Endometrial microvascular endothelial cells (primary cell): Measurements from ENCODE around the gene SPI1. TPM values are rescaled to one million over a fixed set of nuclear protein-coding genes. Genes with fewer than 3 reads are reported as not detected.

ENCODE experiments used
- in situ Hi-C: cut with HindIII; loops from 2 replicates; pipeline ENCODE4 v1.10.0; 2017; ENCODE audit warnings: low sequenced_read_pairs, low pct_unique_long_range_greater_than_20kb; ENCODE audit errors: inconsistent ontology term
- total RNA-seq: library from RNA; depleted of rRNA; stranded (reverse); fragments of >200 nt; gene quantifications from one replicate; pipeline ENCODE4 v1.2.3, GENCODE V29; 2015; ENCODE audit errors: inconsistent ontology term

The SPI1 gene
- total RNA-seq, 1 donor from 2014 or later = not detected

DNA sequence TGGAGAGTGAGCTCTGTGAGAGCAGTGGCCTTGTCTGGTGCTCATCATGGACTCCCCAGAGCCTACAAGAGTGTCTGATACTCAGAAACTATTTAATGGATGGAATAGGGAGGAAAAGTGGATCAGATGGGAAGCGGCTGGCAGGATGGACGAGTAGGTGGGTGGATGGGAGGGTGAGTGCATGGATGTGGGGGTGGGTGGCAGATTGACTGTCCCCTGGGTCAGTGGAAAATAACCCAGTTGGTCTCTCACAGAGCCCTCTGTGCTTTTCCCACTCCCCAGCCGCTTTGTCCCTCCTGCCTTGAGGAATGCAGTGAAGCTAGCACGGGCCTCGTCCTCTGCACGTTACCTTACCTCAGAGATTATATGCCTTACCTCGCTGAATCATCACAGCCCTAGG is 5.9 kb downstream of the SPI1 start:
- in situ Hi-C loops = no loop called here

DNA sequence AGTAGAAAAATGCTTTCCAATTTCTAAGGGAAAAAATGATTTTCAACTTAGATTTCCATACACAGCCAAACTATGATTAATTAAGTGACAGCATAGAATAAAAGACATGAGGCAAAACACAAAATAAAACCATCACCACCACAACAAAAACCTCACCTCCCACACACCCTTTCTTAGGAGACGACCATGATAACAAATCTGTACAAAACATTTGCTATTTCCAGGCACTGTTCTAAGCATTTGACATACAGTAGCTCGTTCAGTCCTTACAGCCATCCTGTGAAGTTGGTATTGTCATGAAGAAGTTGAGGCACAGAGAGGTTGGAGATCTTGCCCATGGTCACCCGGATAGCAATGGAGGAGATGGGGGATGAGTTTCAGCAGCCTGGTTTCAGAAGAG is 8.7 kb downstream of the SPI1 start:
- in situ Hi-C loops = no loop called here

DNA sequence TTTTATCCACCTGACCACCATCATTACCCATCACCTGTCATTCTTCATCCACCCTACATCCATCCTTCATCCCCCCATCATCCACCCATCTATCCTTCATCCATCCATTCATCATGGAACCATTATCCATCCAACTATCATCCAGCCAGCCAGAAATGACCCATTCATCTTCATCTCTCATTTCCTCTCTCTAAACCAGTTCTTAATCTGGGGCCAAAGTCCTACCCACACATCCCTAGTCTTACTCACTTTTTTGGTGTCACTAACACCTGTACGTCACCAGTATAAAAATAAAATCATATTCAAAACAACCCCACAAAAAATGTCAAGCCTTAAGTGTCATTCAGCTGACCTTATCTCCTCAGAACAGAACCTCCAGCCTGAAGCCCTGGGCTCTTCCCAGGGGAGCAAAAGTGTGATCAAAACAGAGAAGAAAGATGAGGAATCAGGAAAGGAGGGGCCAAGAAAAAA is 12.3 kb downstream of the SPI1 start:
- in situ Hi-C loops = no loop called here

DNA sequence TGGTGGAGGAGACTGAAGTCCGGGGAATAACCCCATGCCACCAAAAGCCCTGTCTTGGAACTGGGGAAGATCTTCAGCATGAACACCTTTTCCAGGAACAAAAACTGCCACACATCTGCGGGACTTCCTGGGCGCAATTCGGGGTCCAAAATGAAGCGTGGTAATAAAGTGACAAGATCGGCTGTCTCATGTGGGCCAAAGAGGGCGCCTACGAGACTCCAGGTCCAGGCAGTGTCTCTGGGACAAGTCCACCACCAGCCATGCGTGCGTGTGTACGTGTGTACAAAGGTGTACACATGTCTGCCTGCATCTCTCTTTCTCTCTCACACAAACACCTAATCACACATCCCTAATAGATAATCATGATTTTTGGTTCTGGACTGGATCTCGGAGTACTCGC is 16.9 kb downstream of the SPI1 start:
- in situ Hi-C loops = no loop called here

DNA sequence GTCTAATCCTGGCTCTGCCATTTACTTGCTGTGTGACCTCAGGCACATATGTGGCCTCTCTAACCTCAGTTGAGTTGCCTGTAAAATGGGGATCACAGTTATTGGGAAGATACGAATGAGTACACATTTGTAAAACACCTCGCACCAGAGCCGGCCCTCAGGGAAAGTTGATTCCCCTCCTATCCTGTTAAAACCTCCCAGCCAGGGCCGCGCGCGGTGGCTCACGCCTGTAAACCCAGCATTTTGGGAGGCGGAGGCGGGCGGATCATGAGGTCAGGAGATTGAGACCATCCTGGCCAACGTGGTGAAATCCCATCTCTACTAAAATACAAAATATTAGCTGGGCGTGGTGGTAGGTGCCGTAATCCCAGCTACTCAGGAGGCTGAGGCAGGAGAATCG is 18.0 kb downstream of the SPI1 start:
- in situ Hi-C loops = no loop called here

DNA sequence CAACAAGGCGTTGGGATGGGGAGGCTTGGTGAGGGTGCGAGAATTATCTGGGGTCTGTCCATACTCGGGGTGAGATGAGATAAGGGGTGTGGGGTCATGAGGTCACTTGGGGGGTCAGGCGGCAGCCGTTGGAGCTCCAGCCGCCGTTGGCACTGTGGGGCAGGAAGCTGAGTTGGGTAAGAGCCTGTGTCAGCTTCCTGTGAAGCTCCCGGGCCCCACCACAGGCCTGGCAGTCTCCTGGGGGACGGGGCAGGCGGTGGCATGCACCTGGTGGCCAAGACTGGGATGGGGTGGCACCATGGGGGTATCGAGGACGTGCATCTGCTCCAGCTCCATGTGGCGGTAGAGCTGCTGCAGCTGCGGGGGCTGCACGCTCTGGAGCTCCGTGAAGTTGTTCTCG is 18.8 kb downstream of the SPI1 start:
- in situ Hi-C loops = no loop called here

DNA sequence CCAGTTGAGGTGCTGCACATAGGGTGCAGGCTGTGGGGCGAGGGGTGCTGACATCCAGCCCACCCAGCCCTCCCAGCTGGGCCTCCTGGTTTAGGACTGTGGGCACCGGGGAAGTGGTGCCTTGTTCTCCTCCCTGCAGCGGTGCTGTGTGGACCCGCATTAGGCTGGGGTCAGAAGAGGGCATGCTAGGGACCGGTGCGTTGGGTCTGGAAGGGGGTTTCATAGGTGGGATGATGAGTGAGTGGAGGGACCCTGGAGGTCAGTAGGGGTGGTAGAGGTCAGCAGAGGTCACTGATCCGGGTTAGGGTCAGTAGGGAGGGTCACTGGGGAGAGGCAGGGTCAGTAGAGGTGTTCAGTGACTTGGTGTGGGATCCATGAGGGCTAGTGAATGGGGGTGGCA is 19.2 kb downstream of the SPI1 start:
- in situ Hi-C loops = no loop called here

DNA sequence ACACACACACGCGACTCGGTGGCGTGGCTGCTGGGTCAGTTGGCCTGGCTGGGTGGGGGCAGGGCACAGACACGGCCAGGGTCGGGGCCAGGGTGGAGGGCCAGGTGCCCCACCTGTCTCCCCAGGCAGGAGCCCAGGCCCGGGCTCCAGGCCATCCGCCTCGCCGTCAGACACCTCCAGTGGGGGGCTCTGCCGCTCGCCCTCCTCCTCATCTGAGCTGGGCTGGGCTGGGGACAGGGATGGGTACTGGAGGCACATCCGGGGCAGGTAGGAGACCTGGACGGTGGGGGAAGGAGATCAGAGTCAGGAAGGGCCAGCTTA is 19.7 kb downstream of the SPI1 start:
- in situ Hi-C loops = no loop called here

DNA sequence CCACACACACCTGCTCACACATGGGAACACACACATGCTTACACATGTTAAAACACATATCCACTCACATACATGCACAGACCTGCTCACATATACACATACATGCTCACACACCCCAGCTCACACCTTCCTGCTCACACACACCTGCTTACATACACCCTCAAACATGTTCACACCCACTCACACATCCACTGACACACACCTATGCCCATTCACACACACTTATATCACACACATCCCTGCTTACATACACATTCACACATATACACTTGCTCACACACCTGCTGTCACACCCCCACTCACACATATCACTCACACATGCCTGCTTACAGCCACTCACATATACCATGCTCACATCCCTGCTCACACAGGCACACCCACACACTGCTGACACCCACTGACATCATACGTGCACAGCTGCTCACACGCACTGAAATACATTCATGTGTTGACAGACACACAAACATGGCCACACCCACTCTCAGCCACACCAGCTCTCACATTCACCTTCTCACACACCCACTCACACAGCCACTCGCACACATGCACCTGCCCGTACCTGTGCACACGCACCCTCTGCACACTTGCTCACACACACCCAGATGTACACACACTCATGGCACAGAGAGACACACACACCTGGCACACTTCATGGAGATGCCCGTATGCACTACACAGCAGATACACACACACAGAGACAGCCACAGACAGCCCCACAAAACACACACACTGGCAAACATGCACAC is 20.2 kb downstream of the SPI1 start:
- in situ Hi-C loops = no loop called here

DNA sequence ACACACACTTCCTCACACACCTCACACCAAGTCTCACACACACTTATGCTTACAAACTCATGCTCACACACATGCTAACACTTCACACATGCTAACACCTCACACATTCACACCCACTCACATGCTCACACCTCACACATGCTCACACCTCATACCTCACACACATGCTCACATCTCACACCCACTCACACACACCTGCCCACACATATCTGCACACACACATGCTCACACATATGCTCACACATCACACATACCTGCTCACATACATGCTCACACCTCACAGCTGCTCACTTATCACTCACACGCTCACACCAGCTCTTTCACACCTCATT is 21.4 kb downstream of the SPI1 start:
- in situ Hi-C loops = no loop called here

DNA sequence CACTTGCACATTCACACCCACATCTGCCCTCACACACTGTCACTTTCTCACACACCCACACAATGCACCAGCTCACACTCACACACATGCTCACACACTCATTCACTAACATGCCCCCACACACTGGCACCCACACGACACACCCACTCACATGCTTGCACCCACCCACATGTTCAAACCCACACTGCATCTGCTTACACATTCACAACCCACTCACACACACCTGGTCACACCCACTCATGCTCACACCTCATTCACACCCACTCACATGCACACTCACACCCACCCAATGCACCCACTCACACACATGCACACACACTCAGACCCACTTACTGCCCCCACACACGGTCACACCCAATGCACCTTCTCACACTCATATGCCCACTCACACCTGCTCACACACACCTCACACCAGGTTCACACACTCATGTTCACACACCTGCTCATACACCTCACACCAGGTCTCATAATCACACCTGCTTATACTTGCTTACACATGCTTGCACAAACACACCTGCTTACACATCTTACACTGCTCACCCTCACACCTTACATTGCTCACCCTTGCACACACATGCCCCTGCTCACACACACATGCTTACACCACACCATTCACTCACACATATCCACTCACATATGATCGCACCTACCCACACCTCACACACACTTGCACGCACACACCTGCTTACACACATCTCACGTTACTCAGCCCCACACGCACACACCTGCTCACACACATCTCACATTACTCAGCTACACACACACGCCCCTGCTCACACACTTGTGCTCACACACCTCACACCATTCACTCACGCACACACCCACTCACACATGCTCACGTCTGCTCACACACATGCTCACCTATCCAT is 22.0 kb downstream of the SPI1 start:
- in situ Hi-C loops = no loop called here

DNA sequence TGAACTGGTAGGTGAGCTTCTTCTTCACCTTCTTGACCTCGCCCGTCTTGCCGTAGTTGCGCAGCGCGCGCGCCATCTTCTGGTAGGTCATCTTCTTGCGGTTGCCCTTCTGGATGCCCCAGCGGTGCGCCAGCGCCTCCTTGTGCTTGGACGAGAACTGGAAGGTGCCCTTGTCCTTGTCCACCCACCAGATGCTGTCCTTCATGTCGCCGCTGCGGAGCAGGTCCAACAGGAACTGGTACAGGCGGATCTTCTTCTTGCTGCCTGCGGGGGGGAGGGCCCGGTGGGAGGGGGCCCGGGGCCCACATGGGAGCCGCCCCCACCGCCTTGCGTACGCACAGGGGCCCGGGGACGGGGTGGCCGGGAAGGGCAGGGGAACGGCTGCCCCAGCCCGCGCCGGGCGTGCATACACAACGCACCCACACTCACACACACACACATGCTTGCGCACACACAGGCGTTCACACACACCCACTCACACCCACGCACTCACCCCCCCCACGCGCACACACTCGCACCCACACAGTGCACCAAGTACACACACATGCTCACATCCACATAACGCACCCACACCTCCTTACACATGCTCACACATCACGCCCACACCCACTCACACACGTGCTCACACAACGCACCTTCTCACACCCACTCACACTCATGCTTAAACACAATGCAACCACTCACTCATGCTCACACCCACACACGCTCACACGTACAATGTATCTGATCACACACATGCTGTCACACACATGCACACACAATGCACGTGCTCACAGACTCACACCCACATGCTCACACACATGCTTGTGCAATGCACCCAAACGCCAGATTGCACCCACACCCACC is 22.8 kb downstream of the SPI1 start:
- in situ Hi-C loops = no loop called here

DNA sequence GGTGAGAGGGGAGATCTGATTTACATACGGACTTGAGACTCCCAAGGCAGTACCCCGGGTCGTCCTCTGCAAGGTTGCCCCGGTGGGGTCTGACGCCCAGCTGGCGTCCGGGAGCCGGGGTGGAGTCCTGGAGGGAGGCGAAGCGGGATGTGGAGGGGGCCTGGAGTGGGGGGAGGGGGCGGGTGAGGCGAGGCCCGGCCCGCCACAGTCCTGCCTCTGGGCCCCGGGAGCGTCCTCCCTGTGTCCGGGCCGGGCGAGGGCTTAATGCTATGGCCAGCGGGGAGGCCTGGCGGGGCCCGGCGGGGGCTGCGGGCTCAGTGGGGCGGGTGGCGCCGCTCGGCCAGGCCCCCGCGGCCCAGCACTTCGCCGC is 23.4 kb downstream of the SPI1 start:
- in situ Hi-C loops = no loop called here

DNA sequence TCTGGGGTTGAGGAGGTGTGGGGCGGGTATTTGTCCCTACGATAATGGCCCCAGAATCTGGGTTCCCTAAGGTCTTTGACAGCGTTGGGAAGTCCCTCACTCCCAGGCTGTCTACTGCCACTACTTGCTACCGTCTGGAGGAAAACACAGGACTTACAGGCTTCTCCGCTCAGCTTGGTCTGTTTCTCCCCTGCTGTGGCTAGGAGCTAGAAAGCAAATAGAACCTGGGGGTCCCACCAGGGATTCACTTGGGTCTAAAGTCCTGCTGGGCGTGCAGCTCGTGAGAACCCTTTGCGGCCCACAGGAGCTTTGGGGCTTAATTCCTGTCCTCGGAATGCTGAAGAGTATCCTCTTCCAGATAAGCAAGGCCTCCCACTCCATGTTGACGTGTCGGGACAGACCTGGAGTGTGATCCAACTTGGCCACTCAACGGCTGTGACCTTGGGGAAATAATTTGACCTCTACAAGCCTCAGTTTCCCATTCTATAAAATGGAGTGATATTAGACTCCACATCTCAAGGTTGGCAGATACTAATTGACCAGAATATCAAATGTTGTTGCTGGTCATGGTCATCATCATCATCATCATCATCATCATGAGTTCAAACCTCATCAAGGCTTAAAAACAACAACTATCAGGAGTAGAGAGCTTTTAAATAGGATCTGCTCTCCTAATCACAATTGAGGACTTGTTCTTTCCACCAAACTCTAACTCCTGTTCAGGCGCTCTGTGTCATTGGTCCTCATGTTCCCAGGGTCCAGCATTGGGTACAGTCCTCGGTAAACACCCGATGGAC is 24.2 kb downstream of the SPI1 start:
- in situ Hi-C loops = no loop called here

DNA sequence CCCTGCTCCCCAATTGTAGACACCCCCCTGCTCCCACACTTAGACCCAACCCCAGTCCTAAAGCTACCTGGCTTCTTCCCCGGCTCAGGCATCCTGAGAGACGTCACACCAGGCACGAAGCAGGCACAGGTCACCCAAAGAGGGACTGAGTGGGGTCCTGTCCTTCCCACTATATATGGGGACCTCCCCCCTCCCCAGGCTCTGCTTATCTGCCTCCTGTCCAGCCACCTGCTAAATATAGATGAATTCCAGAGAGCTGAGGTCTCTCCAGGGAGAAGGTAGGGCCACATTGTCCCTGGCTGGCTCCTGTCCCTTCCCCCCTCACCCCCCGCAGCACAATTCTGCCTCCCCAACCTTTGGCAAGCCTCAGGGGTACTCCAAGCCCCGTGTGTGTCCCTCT is 25.8 kb downstream of the SPI1 start, which contains the start of gene MYBPC3:
Gene MYBPC3 (minus strand): TSS at position 147 of the 400 bp plus-strand sequence. CDS start 55 bp downstream, at position 92.
- in situ Hi-C loops = no loop called here

DNA sequence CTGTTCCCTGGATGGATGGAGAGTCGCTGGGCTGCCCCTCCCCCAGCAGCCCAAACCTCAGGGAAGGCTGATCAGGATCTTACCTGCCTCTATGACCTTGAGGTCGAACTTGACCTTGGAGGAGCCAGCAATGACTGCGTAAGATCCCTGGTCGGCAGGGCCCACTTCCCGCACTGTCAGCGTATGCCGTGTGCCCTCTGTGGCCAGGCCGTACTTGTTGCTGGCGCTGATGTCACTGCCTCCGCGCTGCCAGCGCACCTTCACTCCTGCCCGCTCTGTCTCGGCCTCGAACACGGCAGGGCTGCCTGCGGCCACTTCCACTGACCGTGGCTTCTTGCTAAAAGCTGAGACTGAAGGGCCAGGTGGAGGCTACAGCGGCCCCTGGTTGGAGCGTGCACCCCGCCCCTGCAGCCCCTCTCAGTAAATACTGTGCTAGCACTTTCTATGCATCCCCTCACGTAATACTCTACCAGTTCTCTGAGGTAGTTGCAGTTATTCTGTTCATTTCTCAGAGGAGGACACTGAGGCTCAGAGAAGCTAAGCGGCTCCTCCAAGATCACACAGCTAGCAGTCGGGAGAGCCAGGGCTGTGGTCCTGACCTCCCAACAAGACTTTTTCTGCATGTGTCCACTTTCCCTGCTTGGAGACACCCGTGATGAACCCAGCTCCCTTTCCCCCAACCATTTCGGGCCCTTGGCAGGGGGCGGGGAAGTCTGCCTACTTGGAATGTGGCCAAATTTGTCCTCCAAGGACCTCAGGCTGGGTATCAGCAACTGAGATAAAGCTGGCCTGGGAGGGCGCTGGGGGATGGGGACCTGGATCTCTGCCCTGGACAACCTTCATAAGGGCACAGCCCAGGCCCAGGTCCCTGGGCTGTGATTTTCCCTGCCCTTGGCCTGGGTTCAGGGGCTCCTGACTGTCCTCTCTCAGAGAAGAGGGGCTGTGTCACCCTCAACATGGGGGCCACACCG is 26.9 kb downstream of the SPI1 start:
- in situ Hi-C loops = no loop called here

DNA sequence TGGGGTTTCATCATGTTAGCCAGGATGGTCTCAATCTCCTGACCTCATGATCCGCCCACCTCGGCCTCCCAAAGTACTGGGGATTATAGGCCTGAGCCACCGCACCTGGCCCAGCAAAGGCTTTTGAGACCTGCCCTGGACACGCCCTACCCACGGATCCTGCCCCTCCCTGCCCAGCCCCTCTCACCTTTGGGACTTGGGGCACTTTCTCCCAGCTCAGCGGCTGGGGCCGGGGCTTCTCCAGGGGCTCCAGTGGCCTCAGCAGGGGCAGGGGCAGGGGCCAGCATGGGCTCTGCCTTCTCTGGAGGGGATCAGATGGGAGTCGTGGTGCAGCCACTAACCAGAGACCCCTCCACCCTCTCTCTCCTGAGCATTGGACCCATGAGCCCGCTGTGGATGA is 28.0 kb downstream of the SPI1 start:
- in situ Hi-C loops = no loop called here
